PFSK-1 (cell line): ENCODE results near the gene RAG1.

Source experiments
- FOXP2 ChIP-seq: optimal IDR thresholded peaks from 2 replicates; pipeline ENCODE3; 2011; ENCODE audit warnings: borderline replicate concordance, control low read depth, inconsistent platforms; ENCODE audit not compliant: insufficient read depth; ENCODE audit errors: extremely low read length, extremely low read depth
- POLR2AphosphoS5 ChIP-seq: IDR thresholded peaks from 2 replicates; pipeline ENCODE4 v1.6.1; 2012; ENCODE audit warnings: low read depth, mild to moderate bottlenecking, control low read depth, low read length, moderate library complexity
- SIN3A ChIP-seq: IDR thresholded peaks from 2 replicates; pipeline ENCODE4 v1.6.1; 2012; ENCODE audit warnings: mild to moderate bottlenecking, low read length, moderate library complexity, borderline replicate concordance; ENCODE audit not compliant: insufficient read depth
- TAF1 ChIP-seq: IDR thresholded peaks from 2 replicates; pipeline ENCODE4 v1.6.1; 2012; ENCODE audit warnings: low read length, control low read depth, borderline replicate concordance; ENCODE audit not compliant: insufficient read depth
- TF ChIP-seq, protein P1 (sequence below), 2 experiments: IDR thresholded peaks; 2 replicates each; pipeline versions ENCODE4 v1.6.1 to v1.8.0; 2011 to 2012; ENCODE audit warnings: low read depth in 2 of 2, low read length in 2 of 2, control low read depth in 1 of 2, inconsistent platforms in 1 of 2, mild to moderate bottlenecking in 1 of 2, moderate library complexity in 1 of 2; ENCODE audit not compliant: insufficient read depth in 1 of 2

Gene RAG1

DNA sequence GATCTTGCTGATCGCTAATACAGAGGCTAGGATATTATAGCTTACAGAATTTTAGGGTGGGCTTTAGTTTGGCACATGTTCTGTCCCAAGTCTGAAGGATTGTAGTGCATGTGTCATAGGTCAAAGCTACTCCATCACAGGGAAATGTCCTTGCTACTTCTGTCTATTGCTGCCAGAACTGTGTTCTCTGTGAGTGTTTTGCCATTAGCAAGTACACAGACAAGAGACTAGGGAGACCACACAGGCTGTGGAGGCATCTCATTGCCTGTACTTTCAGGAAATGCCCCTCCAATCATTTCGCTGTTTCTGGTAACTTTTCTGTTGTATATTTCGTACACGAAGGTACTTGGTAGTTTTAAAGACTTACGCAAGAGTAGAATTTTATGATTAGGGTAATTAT is 55.7 kb downstream of the RAG1 start:
- TF ChIP-seq TAF1 (no peak), SIN3A (no peak), FOXP2 (no peak), POLR2AphosphoS5 (no peak)
- TF ChIP-seq, protein P1, sequence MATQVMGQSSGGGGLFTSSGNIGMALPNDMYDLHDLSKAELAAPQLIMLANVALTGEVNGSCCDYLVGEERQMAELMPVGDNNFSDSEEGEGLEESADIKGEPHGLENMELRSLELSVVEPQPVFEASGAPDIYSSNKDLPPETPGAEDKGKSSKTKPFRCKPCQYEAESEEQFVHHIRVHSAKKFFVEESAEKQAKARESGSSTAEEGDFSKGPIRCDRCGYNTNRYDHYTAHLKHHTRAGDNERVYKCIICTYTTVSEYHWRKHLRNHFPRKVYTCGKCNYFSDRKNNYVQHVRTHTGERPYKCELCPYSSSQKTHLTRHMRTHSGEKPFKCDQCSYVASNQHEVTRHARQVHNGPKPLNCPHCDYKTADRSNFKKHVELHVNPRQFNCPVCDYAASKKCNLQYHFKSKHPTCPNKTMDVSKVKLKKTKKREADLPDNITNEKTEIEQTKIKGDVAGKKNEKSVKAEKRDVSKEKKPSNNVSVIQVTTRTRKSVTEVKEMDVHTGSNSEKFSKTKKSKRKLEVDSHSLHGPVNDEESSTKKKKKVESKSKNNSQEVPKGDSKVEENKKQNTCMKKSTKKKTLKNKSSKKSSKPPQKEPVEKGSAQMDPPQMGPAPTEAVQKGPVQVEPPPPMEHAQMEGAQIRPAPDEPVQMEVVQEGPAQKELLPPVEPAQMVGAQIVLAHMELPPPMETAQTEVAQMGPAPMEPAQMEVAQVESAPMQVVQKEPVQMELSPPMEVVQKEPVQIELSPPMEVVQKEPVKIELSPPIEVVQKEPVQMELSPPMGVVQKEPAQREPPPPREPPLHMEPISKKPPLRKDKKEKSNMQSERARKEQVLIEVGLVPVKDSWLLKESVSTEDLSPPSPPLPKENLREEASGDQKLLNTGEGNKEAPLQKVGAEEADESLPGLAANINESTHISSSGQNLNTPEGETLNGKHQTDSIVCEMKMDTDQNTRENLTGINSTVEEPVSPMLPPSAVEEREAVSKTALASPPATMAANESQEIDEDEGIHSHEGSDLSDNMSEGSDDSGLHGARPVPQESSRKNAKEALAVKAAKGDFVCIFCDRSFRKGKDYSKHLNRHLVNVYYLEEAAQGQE (IDR thresholded peaks at IDR 0.05; ENCODE audit: insufficient read depth in 1 of 2, low read depth in 2 of 2, low read length in 2 of 2): no peak

DNA sequence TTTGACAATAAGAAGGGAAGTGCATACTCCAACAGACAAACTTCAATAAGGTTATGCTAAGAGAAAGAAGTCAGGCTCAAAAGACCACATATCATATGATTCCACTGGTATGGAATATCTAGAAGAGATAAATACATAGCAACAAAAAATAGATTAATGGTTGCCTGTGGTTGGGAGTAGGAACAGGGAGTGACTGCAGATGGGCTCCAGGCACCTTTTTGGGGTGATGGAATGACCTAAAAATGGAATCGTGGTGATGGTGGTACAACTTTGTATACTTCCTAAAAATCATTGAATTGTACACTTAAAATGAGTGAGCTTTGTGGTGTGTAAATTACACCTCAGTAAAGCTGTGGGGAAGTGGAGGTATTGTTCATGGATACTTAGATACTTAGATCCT is 59.2 kb downstream of the RAG1 start:
- TF ChIP-seq FOXP2 (no peak), TAF1 (no peak), POLR2AphosphoS5 (no peak), SIN3A (no peak)
- TF ChIP-seq, protein P1 (IDR thresholded peaks at IDR 0.05; ENCODE audit: insufficient read depth in 1 of 2, low read depth in 2 of 2, low read length in 2 of 2): no peak

DNA sequence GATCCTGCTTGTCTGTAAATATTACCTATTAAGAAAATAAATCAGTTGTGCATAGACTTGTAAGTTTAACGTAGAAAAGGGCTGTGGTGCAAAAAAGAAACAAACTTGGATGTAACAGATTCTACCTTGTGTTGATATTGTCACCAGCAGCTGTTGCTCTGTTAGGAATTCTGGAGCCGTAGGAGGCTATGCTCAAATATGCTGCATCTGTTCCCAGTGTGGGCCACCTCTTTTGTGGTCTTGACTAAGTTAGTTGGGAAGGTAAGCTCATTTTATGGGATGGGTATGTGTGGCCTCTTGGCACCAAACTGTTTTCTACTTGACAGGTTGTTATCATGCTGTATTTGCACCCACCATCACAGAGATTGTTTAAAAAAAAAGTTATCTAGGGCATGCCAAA is 59.7 kb downstream of the RAG1 start:
- TF ChIP-seq FOXP2 (no peak), TAF1 (no peak), POLR2AphosphoS5 (no peak), SIN3A (no peak)
- TF ChIP-seq, protein P1 (IDR thresholded peaks at IDR 0.05; ENCODE audit: insufficient read depth in 1 of 2, low read depth in 2 of 2, low read length in 2 of 2): no peak

DNA sequence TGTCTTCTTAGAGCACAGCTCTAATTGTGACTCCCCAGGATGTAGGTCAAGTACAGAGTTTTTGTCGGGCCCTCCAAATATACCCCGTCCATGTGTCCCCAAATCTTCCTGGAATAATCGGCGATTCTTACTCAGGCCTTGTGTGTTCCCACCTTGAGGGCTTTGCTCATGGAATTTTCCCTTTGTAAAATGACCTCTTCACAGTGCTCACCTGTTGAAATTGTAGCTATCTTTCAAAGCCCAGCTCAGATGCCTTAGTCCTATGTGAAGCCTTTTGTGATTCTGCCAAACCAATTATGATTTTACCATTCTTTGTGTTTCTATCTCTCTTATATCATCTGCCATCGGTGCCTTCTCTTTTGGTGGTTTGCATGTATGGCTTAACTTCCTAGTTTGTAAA is 60.3 kb downstream of the RAG1 start:
- TF ChIP-seq SIN3A (no peak), FOXP2 (no peak), TAF1 (no peak), POLR2AphosphoS5 (no peak)
- TF ChIP-seq, protein P1 (IDR thresholded peaks at IDR 0.05; ENCODE audit: insufficient read depth in 1 of 2, low read depth in 2 of 2, low read length in 2 of 2): no peak

DNA sequence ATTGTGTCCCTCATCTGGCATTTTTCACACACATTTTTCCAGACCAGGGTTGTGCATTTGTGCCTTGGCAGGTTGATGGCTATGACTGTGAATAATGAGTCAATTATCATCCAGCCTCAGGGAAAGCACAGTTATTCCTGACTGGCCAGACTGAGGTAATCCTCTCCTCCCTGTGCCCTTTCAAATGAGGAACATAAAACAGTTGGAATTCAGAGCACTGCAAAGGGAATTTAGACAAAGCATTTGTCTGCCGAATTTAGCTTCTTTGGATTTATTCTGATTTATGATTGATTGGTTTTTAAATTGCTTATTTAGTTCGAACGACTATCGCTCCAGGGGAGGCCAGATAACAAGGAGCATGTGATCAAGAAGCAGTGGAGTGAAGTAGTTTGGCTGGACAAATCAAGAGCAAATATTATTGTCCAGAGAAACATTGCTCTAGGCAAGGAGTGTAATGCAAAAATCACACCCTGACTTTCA is 61.0 kb downstream of the RAG1 start:
- TF ChIP-seq POLR2AphosphoS5 (no peak), SIN3A (no peak), FOXP2 (no peak), TAF1 (no peak)
- TF ChIP-seq, protein P1 (IDR thresholded peaks at IDR 0.05; ENCODE audit: insufficient read depth in 1 of 2, low read depth in 2 of 2, low read length in 2 of 2): no peak
